ENCODE results near the gene FIG4.

DNA sequence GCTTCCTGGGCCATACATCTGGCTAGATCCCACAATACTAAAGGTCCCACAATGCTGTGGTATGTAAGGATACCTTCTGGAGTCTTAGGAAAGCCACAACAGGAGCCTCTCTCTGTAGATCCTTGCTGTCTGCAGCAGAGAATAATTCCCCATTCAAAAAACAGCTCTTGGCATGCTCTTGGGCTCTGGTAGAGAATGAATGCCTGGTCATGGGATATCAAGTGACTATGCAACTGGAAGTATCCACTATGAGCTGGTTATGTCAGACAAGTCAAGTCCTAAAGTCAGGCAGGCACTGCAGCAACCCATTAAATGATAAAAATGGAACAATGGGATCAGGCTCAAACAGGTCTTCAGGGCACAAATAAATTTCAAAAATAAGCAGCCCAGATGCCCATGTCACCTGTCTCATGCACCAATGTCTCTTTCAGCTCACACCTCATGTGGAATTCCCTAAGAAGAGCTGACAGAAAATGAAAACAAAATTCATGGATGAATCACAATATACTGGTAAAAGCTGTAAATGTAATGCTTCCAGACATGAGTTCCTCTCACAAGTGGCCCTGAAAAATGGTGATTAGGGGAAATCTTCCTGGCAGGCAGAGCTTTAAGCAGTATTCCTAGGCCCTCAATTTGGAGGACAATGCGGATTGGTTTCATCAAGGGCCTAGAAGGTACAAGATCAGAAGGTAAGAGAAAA lies 4.4 kb upstream of the FIG4 start:
- no peak for TF ChIP-seq POLR2A (IDR thresholded peaks at IDR 0.05)
- TF ChIP-seq, protein P1, sequence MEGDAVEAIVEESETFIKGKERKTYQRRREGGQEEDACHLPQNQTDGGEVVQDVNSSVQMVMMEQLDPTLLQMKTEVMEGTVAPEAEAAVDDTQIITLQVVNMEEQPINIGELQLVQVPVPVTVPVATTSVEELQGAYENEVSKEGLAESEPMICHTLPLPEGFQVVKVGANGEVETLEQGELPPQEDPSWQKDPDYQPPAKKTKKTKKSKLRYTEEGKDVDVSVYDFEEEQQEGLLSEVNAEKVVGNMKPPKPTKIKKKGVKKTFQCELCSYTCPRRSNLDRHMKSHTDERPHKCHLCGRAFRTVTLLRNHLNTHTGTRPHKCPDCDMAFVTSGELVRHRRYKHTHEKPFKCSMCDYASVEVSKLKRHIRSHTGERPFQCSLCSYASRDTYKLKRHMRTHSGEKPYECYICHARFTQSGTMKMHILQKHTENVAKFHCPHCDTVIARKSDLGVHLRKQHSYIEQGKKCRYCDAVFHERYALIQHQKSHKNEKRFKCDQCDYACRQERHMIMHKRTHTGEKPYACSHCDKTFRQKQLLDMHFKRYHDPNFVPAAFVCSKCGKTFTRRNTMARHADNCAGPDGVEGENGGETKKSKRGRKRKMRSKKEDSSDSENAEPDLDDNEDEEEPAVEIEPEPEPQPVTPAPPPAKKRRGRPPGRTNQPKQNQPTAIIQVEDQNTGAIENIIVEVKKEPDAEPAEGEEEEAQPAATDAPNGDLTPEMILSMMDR (IDR thresholded peaks at IDR 0.05): no peak
